ENCODE measurements around the gene HSPA12B. TPM values are rescaled to one million over a fixed set of nuclear protein-coding genes. Genes with fewer than 3 reads are reported as not detected.

The HSPA12B gene
- total RNA-seq, 1 experiment from 2014 or later = 2.7 TPM

DNA sequence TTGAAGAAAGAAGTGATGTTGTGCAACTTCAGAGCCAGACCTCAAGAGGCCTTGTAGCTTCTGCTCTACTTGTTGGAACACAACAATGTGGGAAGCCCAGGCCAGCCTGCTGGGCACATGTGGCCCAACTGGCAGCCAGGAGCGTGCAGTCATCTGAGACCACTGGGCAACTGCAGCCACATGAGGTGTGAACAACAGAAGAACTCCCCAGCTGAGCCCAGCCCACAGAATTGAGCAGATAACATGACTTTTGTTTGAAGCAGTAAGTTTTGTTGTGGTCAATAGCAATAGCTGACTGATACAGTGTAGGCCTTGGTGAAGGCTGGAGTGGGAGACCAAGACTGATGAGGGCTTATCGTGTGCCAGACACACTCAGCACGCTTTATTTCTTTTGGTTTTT is 42.1 kb upstream of the HSPA12B start:
- Histone ChIP-seq H4K8ac (replicated peaks; ENCODE audit: insufficient read length, low read depth, low read length) (no peak overlapping the region), H4K5ac (ENCODE audit: insufficient read length, low read depth, low read length) (no peak overlapping the region), H3K4me1 (ENCODE audit: insufficient read depth, low read length) (peaks cover under 1% of the 10 kb centered on the region; the same call in 1 of the 2 replicates), H3K9me3 (ENCODE audit: control insufficient read depth, low read depth, low read length) (no peaks in the 10 kb centered on the region), H2BK15ac (ENCODE audit: low read depth, low read length) (no peak overlapping the region), H3K79me2 (ENCODE audit: insufficient read depth, low read length) (no peaks in the 10 kb centered on the region), H2AK5ac (ENCODE audit: insufficient read length, low read length) (no peak overlapping the region), H3K14ac (ENCODE audit: insufficient read depth, low read length) (no peak overlapping the region), H2BK120ac (ENCODE audit: low read depth, low read length, poor library complexity, severe bottlenecking) (no peak overlapping the region), H3K4me2 (ENCODE audit: insufficient read depth, insufficient read length, low read length) (no peak overlapping the region), H3K79me1 (ENCODE audit: insufficient read depth, low read depth, low read length, poor library complexity, severe bottlenecking) (no peaks in the 10 kb centered on the region), H3T11ph (ENCODE audit: low read length) (no peak overlapping the region), H3K9ac (ENCODE audit: extremely low read depth, insufficient read length, low read length) (no peak overlapping the region), H4K20me1 (ENCODE audit: control insufficient read depth, insufficient read depth, insufficient read length) (no peaks in the 10 kb centered on the region), H4K91ac (ENCODE audit: insufficient read length, low read depth, low read length) (no peak overlapping the region), H3K56ac (ENCODE audit: insufficient read length, low read depth, low read length) (no peak overlapping the region), H2BK5ac (ENCODE audit: insufficient read length, low read length) (no peak overlapping the region), H2AFZ (ENCODE audit: low read length) (no peak overlapping the region), H2BK20ac (ENCODE audit: low read depth, low read length, poor library complexity, severe bottlenecking) (no peak overlapping the region), H3K23me2 (ENCODE audit: insufficient read length, low read depth, low read length, poor library complexity, severe bottlenecking) (no peaks in the 10 kb centered on the region), H2BK12ac (ENCODE audit: insufficient read length, low read depth, low read length) (no peak overlapping the region), H3K18ac (ENCODE audit: insufficient read length, low read depth, low read length) (no peak overlapping the region), H3K27me3 (ENCODE audit: insufficient read depth, low read length) (no peaks in the 10 kb centered on the region), H3K23ac (ENCODE audit: insufficient read length, low read depth, low read length) (no peak overlapping the region), H3K27ac (ENCODE audit: insufficient read length, low read depth, low read length) (no peak overlapping the region), H3K4ac (ENCODE audit: low read depth, low read length) (no peak overlapping the region)
- peaks cover 2 to 8% of the 10 kb centered on the region in 2 experiments; a peak in 3 of 4 replicates for H3K4me1 Mint-ChIP-seq
- no peak overlapping the region for H3K4me3 Mint-ChIP-seq
- H3K9me3 Mint-ChIP-seq = no peaks in the 10 kb centered on the region
- TF ChIP-seq, protein P1, sequence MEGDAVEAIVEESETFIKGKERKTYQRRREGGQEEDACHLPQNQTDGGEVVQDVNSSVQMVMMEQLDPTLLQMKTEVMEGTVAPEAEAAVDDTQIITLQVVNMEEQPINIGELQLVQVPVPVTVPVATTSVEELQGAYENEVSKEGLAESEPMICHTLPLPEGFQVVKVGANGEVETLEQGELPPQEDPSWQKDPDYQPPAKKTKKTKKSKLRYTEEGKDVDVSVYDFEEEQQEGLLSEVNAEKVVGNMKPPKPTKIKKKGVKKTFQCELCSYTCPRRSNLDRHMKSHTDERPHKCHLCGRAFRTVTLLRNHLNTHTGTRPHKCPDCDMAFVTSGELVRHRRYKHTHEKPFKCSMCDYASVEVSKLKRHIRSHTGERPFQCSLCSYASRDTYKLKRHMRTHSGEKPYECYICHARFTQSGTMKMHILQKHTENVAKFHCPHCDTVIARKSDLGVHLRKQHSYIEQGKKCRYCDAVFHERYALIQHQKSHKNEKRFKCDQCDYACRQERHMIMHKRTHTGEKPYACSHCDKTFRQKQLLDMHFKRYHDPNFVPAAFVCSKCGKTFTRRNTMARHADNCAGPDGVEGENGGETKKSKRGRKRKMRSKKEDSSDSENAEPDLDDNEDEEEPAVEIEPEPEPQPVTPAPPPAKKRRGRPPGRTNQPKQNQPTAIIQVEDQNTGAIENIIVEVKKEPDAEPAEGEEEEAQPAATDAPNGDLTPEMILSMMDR (conservative IDR thresholded peaks at IDR 0.05) = no peak
- H3K36me3 Mint-ChIP-seq (ENCODE audit: insufficient read depth in 1 of 3, low read depth in 3 of 3) = no peaks in the 10 kb centered on the region
- no peak for DNase-seq
- H3K27me3 Mint-ChIP-seq (ENCODE audit: low read depth) = peaks cover 16% of the 10 kb centered on the region
- no peak overlapping the region for H3K27ac Mint-ChIP-seq
- no CpG with 5 or more reads among the region's 3 CpGs for WGBS (ENCODE audit: extremely low coverage, insufficient read length, low lambda C conversion rate)

Data from H9 (cell line).